H7 (cell line): ENCODE results near the gene GRHL3. TPM values are rescaled to one million over a fixed set of nuclear protein-coding genes. Genes with fewer than 3 reads are reported as not detected.
A peak's percentile ranks its signal among the peaks of the same experiment; 100 is the strongest.

Experiments
- DNase-seq: peaks from one replicate; pipeline ENCODE4 v3.0.0; 2012
- H3K27me3 ChIP-seq: 2 replicates; pipeline ENCODE4 v1.6.0; 2011; ENCODE audit warnings: mild to moderate bottlenecking, low read length; ENCODE audit not compliant: control insufficient read depth, insufficient read depth
- H3K36me3 ChIP-seq: replicated peaks from 2 replicates; pipeline ENCODE4 v1.5.1; 2011; ENCODE audit warnings: low read length; ENCODE audit not compliant: control insufficient read depth, insufficient read depth
- H3K4me3 ChIP-seq: 2 replicates; pipeline ENCODE4 v1.5.1; 2011; ENCODE audit warnings: low read depth, mild to moderate bottlenecking, control low read depth, low read length, moderate library complexity; ENCODE audit not compliant: insufficient read depth
- total RNA-seq: library from RNA; depleted of rRNA; stranded (reverse); fragments of >200 nt; shearing (Covaris generic); gene quantifications from 2 replicates; pipeline ENCODE4 v1.2.3, GENCODE V29; 2014; rRNA removed

GRHL3 gene
- total RNA-seq, 1 experiment from 2014 or later: 0.21 TPM

- DNase-seq: peak; percentile 68
- H3K27me3 ChIP-seq: no peaks in the 10 kb centered on the region
- H3K36me3 ChIP-seq: peaks cover 1% of the 10 kb centered on the region; the same call in 1 of the 2 replicates
- H3K4me3 ChIP-seq: no peak overlapping the region
These were observed 72.0 kb downstream of the GRHL3 start for GRCh38 chr1:24390924-24391782.

GRCh38 chr1:24391882-24392603 is 72.9 kb downstream of the GRHL3 start:
- DNase-seq: peak; percentile 75
- H3K36me3 ChIP-seq: peaks cover 1% of the 10 kb centered on the region; the same call in 1 of the 2 replicates

GRCh38 chr1:24392604-24392946 is 73.4 kb downstream of the GRHL3 start:
- Histone ChIP-seq H3K36me3 (peaks cover 1% of the 10 kb centered on the region; the same call in 1 of the 2 replicates), H3K27me3 (no peaks in the 10 kb centered on the region), H3K4me3 (no peak overlapping the region)
- DNase-seq: no peak

More at GRCh38 chr1:24391882-24392603, 72.9 kb downstream of the GRHL3 start:
- Histone ChIP-seq H3K27me3 (no peaks in the 10 kb centered on the region), H3K4me3 (no peak overlapping the region)

GRCh38 chr1:24392982-24393650 is 74.0 kb downstream of the GRHL3 start:
- Histone ChIP-seq H3K27me3 (no peaks in the 10 kb centered on the region), H3K4me3 (no peak overlapping the region), H3K36me3 (peaks cover under 1% of the 10 kb centered on the region; the same call in 1 of the 2 replicates)
- DNase-seq: no peak

GRCh38 chr1:24393892-24394291 is 74.7 kb downstream of the GRHL3 start:
- DNase-seq: no peak
- Histone ChIP-seq H3K36me3 (no peaks in the 10 kb centered on the region), H3K4me3 (no peak overlapping the region), H3K27me3 (no peaks in the 10 kb centered on the region)

- H3K36me3 ChIP-seq: no peaks in the 10 kb centered on the region
- no peak for DNase-seq
- no peak overlapping the region for H3K4me3 ChIP-seq
- no peaks in the 10 kb centered on the region for H3K27me3 ChIP-seq
These were observed 80.9 kb downstream of the GRHL3 start for GRCh38 chr1:24400065-24400464.

- Histone ChIP-seq H3K36me3 (no peaks in the 10 kb centered on the region), H3K4me3 (no peak overlapping the region), H3K27me3 (no peaks in the 10 kb centered on the region)
- DNase-seq: no peak
These were observed 84.6 kb downstream of the GRHL3 start for GRCh38 chr1:24403806-24404205.

Other genes starting within 250 kb of the GRHL3 start
- gene MYOM3, start 207.2 kb upstream of the GRHL3 start, total RNA-seq: 0.03 and 0.11 TPM in 2 replicates
- gene IL22RA1, start 176.2 kb upstream of the GRHL3 start, total RNA-seq: 0.10 TPM in 1 of 2 replicates, not detected in the other
- gene IFNLR1, start 132.1 kb upstream of the GRHL3 start, total RNA-seq: 4.8 and 6.7 TPM in 2 replicates
- 13.8 and 18.7 TPM in 2 replicates for gene STPG1, start 94.4 kb downstream of the GRHL3 start, total RNA-seq
- 8.9 and 21.9 TPM in 2 replicates for gene NIPAL3, start 96.4 kb downstream of the GRHL3 start, total RNA-seq
- gene RCAN3, start 183.5 kb downstream of the GRHL3 start, total RNA-seq: 29.3 and 31.7 TPM in 2 replicates
- 0.10 and 0.11 TPM in 2 replicates for gene NCMAP, start 236.7 kb downstream of the GRHL3 start, total RNA-seq